B cell (primary cell): ENCODE data around the gene OSTF1. TPM values are rescaled to one million over a fixed set of nuclear protein-coding genes. Genes with fewer than 3 reads are reported as not detected.

Experiments
- ATAC-seq: fragments of 200-7000 bp; cut with Tn5 transposase; one replicate; pipeline ENCODE4 v1.10.0; 2021; ENCODE audit warnings: low read depth, mild to moderate bottlenecking, moderate number of reproducible peaks, moderate library complexity
- CTCF ChIA-PET: fragments of 350-600 bp; sonication (Branson Sonifier 250); formaldehyde crosslinking; loops from one replicate; lab custom pipeline; 2021; ENCODE audit warnings: antibody characterized with exemption, inconsistent platforms; lab: Charles Lee
- POLR2A ChIA-PET: fragments of 350-600 bp; sonication (Branson Sonifier 250); formaldehyde crosslinking; loops from one replicate; lab custom pipeline; 2021; ENCODE audit warnings: antibody characterized with exemption; lab: Charles Lee
- DNase-seq: peaks from one replicate; pipeline ENCODE4 v3.0.0; 2013
- H2AFZ ChIP-seq: 2 replicates; pipeline ENCODE4 v1.6.1; 2012; ENCODE audit warnings: mild to moderate bottlenecking, low read depth, low read length; ENCODE audit not compliant: insufficient read depth, poor library complexity, severe bottlenecking
- H3K27ac ChIP-seq, 2 donors: 1 replicate in 1 of 2; 2 replicates in 1 of 2; pipeline ENCODE4 v1.5.1; 2012 to 2013; ENCODE audit warnings: low read length in 2 of 2, mild to moderate bottlenecking in 2 of 2, moderate library complexity in 1 of 2
- H3K27me3 ChIP-seq, 4 experiments: fragments of 200-600 bp in 1 of 4; sonication (generic) in 1 of 4; replicated peaks in 1 of 4; 1 replicate in 2 of 4; 2 replicates in 2 of 4; pipeline versions ENCODE4 v1.6.1 to v1.7.0; 2013 to 2016; ENCODE audit warnings: low read length in 3 of 4, mild to moderate bottlenecking in 2 of 4, mixed read lengths in 1 of 4, moderate library complexity in 1 of 4; ENCODE audit not compliant: insufficient read depth in 4 of 4, control insufficient read depth in 3 of 4; ENCODE audit errors: control extremely low read depth in 1 of 4
- H3K36me3 ChIP-seq, 2 experiments: replicated peaks in 1 of 2; 1 replicate in 1 of 2; 2 replicates in 1 of 2; pipeline versions ENCODE4 v1.6.1 to v1.7.1; 2013; ENCODE audit warnings: low read length in 1 of 2; ENCODE audit not compliant: insufficient read depth in 2 of 2, control insufficient read depth in 1 of 2; ENCODE audit errors: control extremely low read depth in 1 of 2, extremely low read depth in 1 of 2
- H3K4me1 ChIP-seq, 2 donors: fragments of 200-600 bp in 1 of 2; sonication (generic) in 1 of 2; 1 replicate in 1 of 2; 2 replicates in 1 of 2; pipeline versions ENCODE4 v1.5.1 to v1.6.1; 2013 to 2017; ENCODE audit warnings: low read length in 2 of 2; ENCODE audit not compliant: control insufficient read depth in 2 of 2, insufficient read depth in 2 of 2
- H3K4me2 ChIP-seq: replicated peaks from 2 replicates; pipeline ENCODE3; 2012; ENCODE audit warnings: mild to moderate bottlenecking, low read depth, low read length; ENCODE audit not compliant: poor library complexity, severe bottlenecking
- H3K4me3 ChIP-seq, 5 experiments: fragments of 200-600 bp in 1 of 5; sonication (generic) in 1 of 5; 1 replicate in 3 of 5; 2 replicates in 2 of 5; pipeline versions ENCODE4 v1.5.1 to v1.7.0; 2011 to 2016; ENCODE audit warnings: low read length in 4 of 5, mild to moderate bottlenecking in 4 of 5, low read depth in 2 of 5, control low read depth in 1 of 5, moderate library complexity in 1 of 5; ENCODE audit not compliant: insufficient read depth in 1 of 5; ENCODE audit errors: control extremely low read depth in 1 of 5, extremely low read depth in 1 of 5
- H3K79me2 ChIP-seq: fragments of 200-600 bp; sonication (generic); one replicate; pipeline ENCODE4 v1.6.0; 2016; ENCODE audit warnings: low read length; ENCODE audit not compliant: control insufficient read depth, insufficient read depth
- H3K9ac ChIP-seq: fragments of 200-600 bp; sonication (generic); 2 replicates; pipeline ENCODE4 v1.6.1; 2017; ENCODE audit warnings: mild to moderate bottlenecking, low read length, moderate library complexity
- H3K9me3 ChIP-seq, 3 donors: one replicate each; pipeline versions ENCODE4 v1.6.1 to v1.7.1; 2013; ENCODE audit warnings: low read length in 2 of 3; ENCODE audit not compliant: control insufficient read depth in 2 of 3, insufficient read depth in 1 of 3; ENCODE audit errors: control extremely low read depth in 1 of 3
- H4K20me1 ChIP-seq: 2 replicates; pipeline ENCODE4 v1.6.0; 2012; ENCODE audit warnings: mild to moderate bottlenecking, low read length; ENCODE audit not compliant: insufficient read depth, control insufficient read depth, poor library complexity, severe bottlenecking
- H3K27ac Mint-ChIP-seq: one replicate; pipeline ENCODE4 v1.8.0; 2021; ENCODE audit warnings: mixed read lengths
- H3K27me3 Mint-ChIP-seq: one replicate; pipeline ENCODE4 v1.8.0; 2021; ENCODE audit warnings: mixed read lengths
- H3K4me1 Mint-ChIP-seq: one replicate; pipeline ENCODE4 v1.8.0; 2021; ENCODE audit warnings: mixed read lengths
- H3K4me3 Mint-ChIP-seq: one replicate; pipeline ENCODE4 v1.8.0; 2021; ENCODE audit warnings: mixed read lengths
- H3K9me3 Mint-ChIP-seq: one replicate; pipeline ENCODE4 v1.8.0; 2022; ENCODE audit warnings: mixed read lengths; ENCODE audit not compliant: insufficient read depth
- CTCF ChIP-seq: fragments of 200-600 bp; IDR thresholded peaks from one replicate; pipeline ENCODE4 v1.8.0; 2022; ENCODE audit warnings: antibody characterized with exemption, mild to moderate bottlenecking
- EZH2 ChIP-seq: IDR thresholded peaks from 2 replicates; pipeline ENCODE4 v1.6.1; 2012; ENCODE audit warnings: borderline replicate concordance, low read depth, mild to moderate bottlenecking, moderate library complexity, low read length; ENCODE audit not compliant: insufficient read depth, poor library complexity, severe bottlenecking
- WGBS: methylation state at CpG from one replicate; pipeline ENCODE4 v1.1.5; 2013; ENCODE audit warnings: missing lambda C conversion rate; ENCODE audit not compliant: insufficient coverage; 5-methylcytosine and 5-hydroxymethylcytosine counted together
- intact Hi-C: fragments of 100-400 bp; cut with micrococcal nuclease; formaldehyde crosslinking; loops from one replicate; pipeline ENCODE4 v1.10.0; 2022
- polyA plus RNA-seq: library from polyadenylated mRNA; depleted of rRNA; stranded (reverse); fragments of >200 nt; gene quantifications from 2 replicates; pipeline ENCODE4 v1.2.3, GENCODE V29; 2012
- total RNA-seq, 2 donors: library from RNA; stranded (reverse); fragments of 120-200 nt in 1 of 2; gene quantifications; 1 replicate in 1 of 2; 2 replicates in 1 of 2; pipeline versions ENCODE4 v1.2.3 to v1.2.4, GENCODE V29; 2013 to 2022

The OSTF1 gene
- total and polyA plus RNA-seq, 2 donors (not counting 1 experiment from before 2014, with no cell fraction given) = 33.8 to 62.0 TPM

- H3K9ac ChIP-seq = no peak overlapping the region
- ATAC-seq (no peak), DNase-seq (no peak)
- no peak overlapping the region for H3K4me3 ChIP-seq
- Mint-ChIP-seq H3K27ac (no peak overlapping the region), H3K4me3 (no peak overlapping the region), H3K27me3 (no peaks in the 10 kb centered on the region), H3K9me3 (no peaks in the 10 kb centered on the region), H3K4me1 (no peaks in the 10 kb centered on the region)
- peaks cover 1 to 11% of the 10 kb centered on the region in 2 experiments for H3K36me3 ChIP-seq
- no peaks in the 10 kb centered on the region for H4K20me1 ChIP-seq
- CTCF ChIA-PET = interaction anchor here (0.6 to 3.4 kb wide), 7 partner anchors 16 to 291 kb away, joined by 3 to 13 read pairs (median 4); partner anchors contain the start of gene CARNMT1
- TF ChIP-seq EZH2 (no peak), CTCF (no peak)
- H2AFZ ChIP-seq = no peak overlapping the region
- WGBS = 100% methylated on average over 1 of the region's 2 CpGs
- H3K27me3 ChIP-seq = no peaks in the 10 kb centered on the region
- POLR2A ChIA-PET = no interaction called here
- no peak overlapping the region for H3K4me2 ChIP-seq
- H3K9me3 ChIP-seq = no peaks in the 10 kb centered on the region
- H3K27ac ChIP-seq = no peak overlapping the region
- H3K4me1 ChIP-seq = no peaks in the 10 kb centered on the region
- no peaks in the 10 kb centered on the region for H3K79me2 ChIP-seq
- intact Hi-C loops = no loop called here
These were observed 23.8 kb upstream of the OSTF1 start for GRCh38 chr9:75064307-75065025.

GRCh38 chr9:75065510-75065909 is 22.8 kb upstream of the OSTF1 start:
- Histone ChIP-seq H2AFZ (no peak overlapping the region), H3K4me2 (no peak overlapping the region), H3K27me3 (no peaks in the 10 kb centered on the region), H3K9ac (no peak overlapping the region), H4K20me1 (no peaks in the 10 kb centered on the region), H3K4me1 (no peaks in the 10 kb centered on the region), H3K27ac (no peak overlapping the region), H3K9me3 (no peaks in the 10 kb centered on the region), H3K4me3 (no peak overlapping the region), H3K36me3 (peaks cover 1 to 11% of the 10 kb centered on the region in 2 experiments), H3K79me2 (no peaks in the 10 kb centered on the region)
- Mint-ChIP-seq H3K4me3 (no peak overlapping the region), H3K9me3 (no peaks in the 10 kb centered on the region), H3K27me3 (no peaks in the 10 kb centered on the region), H3K4me1 (no peaks in the 10 kb centered on the region), H3K27ac (no peak overlapping the region)
- no peak for TF ChIP-seq EZH2
- TF ChIP-seq CTCF = no peak
- ChIA-PET CTCF (interaction anchor here (1.0 to 3.4 kb wide), 3 partner anchors 19 to 290 kb away, joined by 3 to 13 read pairs (median 5); no protein-coding TSS in a partner anchor), POLR2A (no interaction called here)
- WGBS = 100% methylated on average over 1 of the region's 2 CpGs
- ATAC-seq (no peak), DNase-seq (no peak)
- intact Hi-C loops = no loop called here
